HepG2 (cell line): Measurements from ENCODE around the gene UBE2Q2. TPM values are rescaled to one million over a fixed set of nuclear protein-coding genes. Genes with fewer than 3 reads are reported as not detected.

Experiments used
- ATAC-seq: fragments of 200-7000 bp; cut with Tn5 transposase; 3 replicates; pipeline ENCODE4 v1.9.1; 2020; ENCODE audit warnings: mild to moderate bottlenecking, moderate library complexity
- BruUV-seq: library from RNA; stranded (reverse); fragments of 400-500 nt; replicated peaks from 2 replicates; lab custom pipeline; 2021; lab: Mats Ljungman, UMichigan
- CTCF ChIA-PET: fragments of 300-600 bp; formaldehyde crosslinking; extraction: SDS; loops from one replicate; lab custom pipeline; 2021; ENCODE audit warnings: low total read pairs, inconsistent platforms, low intra/inter-chr PET ratio; lab: Yijun Ruan, JAX
- POLR2A ChIA-PET: fragments of 350-600 bp; sonication (Branson Sonifier 250); formaldehyde crosslinking; loops from one replicate; lab custom pipeline; 2020; ENCODE audit warnings: antibody characterized with exemption, inconsistent platforms; lab: Yijun Ruan, JAX
- DNase-seq: peaks from one replicate; pipeline ENCODE4 v3.0.0-alpha.2; 2015; ENCODE audit warnings: low spot score
- FAIRE-seq: peaks from 3 replicates; lab custom pipeline; 2011; peaks lifted over from hg19 to GRCh38; lab: Jason Lieb, UNC
- H2AFZ ChIP-seq: one replicate; pipeline ENCODE4 v1.6.1; 2011; ENCODE audit warnings: low read length, inconsistent platforms
- H3K27ac ChIP-seq: fragments of 300-600 bp; 3 replicates; pipeline ENCODE4 v1.8.0; 2011; ENCODE audit warnings: mixed run types, mild to moderate bottlenecking, mixed read lengths, low read length, inconsistent platforms; ENCODE audit not compliant: insufficient read depth; ENCODE audit errors: extremely low read length
- H3K27me3 ChIP-seq, 2 experiments: fragments of 200-600 bp in 1 of 2; 2 replicates in 1 of 2; 3 replicates in 1 of 2; pipeline versions ENCODE4 v1.6.0 to v1.8.0; 2011; ENCODE audit warnings: low read length in 2 of 2, mild to moderate bottlenecking in 2 of 2, moderate library complexity in 2 of 2, inconsistent platforms in 1 of 2; ENCODE audit not compliant: insufficient read depth in 2 of 2, control insufficient read depth in 1 of 2
- H3K36me3 ChIP-seq, 2 experiments: fragments of 200-600 bp in 1 of 2; replicated peaks in 1 of 2; 2 replicates in 1 of 2; 3 replicates in 1 of 2; pipeline versions ENCODE4 v1.5.1 to v1.8.0; 2011; ENCODE audit warnings: low read length in 2 of 2, inconsistent platforms in 1 of 2; ENCODE audit not compliant: insufficient read depth in 2 of 2, control insufficient read depth in 1 of 2
- H3K4me1 ChIP-seq: 2 replicates; pipeline ENCODE4 v1.5.1; 2012; ENCODE audit warnings: low read length, inconsistent platforms; ENCODE audit not compliant: insufficient read depth
- H3K4me2 ChIP-seq: 2 replicates; pipeline ENCODE4 v1.6.0; 2011; ENCODE audit warnings: low read depth, low read length, inconsistent platforms
- H3K4me3 ChIP-seq, 3 experiments: fragments of 200-600 bp in 1 of 3; sonication (generic), shearing (Covaris generic) in 1 of 3; replicated peaks in 1 of 3; 2 replicates each; pipeline ENCODE4 v1.5.1; 2011 to 2016; ENCODE audit warnings: low read length in 3 of 3, inconsistent platforms in 2 of 3, low read depth in 2 of 3, mild to moderate bottlenecking in 2 of 3, control low read depth in 1 of 3, mixed read lengths in 1 of 3; ENCODE audit not compliant: insufficient read depth in 1 of 3
- H3K79me2 ChIP-seq: one replicate; pipeline ENCODE4 v1.6.1; 2011; ENCODE audit warnings: low read length, inconsistent platforms; ENCODE audit not compliant: insufficient read depth
- H3K9ac ChIP-seq: 2 replicates; pipeline ENCODE4 v1.6.0; 2011; ENCODE audit warnings: mild to moderate bottlenecking, low read depth, low read length, inconsistent platforms; ENCODE audit not compliant: insufficient read depth
- H3K9me3 ChIP-seq: 2 replicates; pipeline ENCODE4 v1.5.1; 2012; ENCODE audit warnings: mild to moderate bottlenecking, low read length
- H4K20me1 ChIP-seq: 2 replicates; pipeline ENCODE4 v1.6.0; 2011; ENCODE audit warnings: inconsistent platforms, mild to moderate bottlenecking, low read length, moderate library complexity; ENCODE audit not compliant: insufficient read depth
- ARHGAP35 ChIP-seq: sonication (generic); formaldehyde crosslinking; IDR thresholded peaks from 2 replicates; pipeline ENCODE4 v1.9.0; 2022; ENCODE audit warnings: mild to moderate bottlenecking, inconsistent platforms, moderate library complexity, missing genetic modification reagents, borderline replicate concordance
- CERS6 ChIP-seq: sonication (generic); formaldehyde crosslinking; IDR thresholded peaks from 2 replicates; pipeline ENCODE4 v1.5.0; 2020; ENCODE audit warnings: missing genetic modification reagents
- HBP1 ChIP-seq: IDR thresholded peaks from 2 replicates; pipeline ENCODE4 v1.6.1; 2016; ENCODE audit warnings: low read depth, control low read depth
- HES4 ChIP-seq: sonication (generic); formaldehyde crosslinking; IDR thresholded peaks from 2 replicates; pipeline ENCODE4 v1.9.0; 2021; ENCODE audit warnings: mild to moderate bottlenecking, missing genetic modification reagents, borderline replicate concordance
- IKZF1 ChIP-seq: fragments of 450-650 bp; IDR thresholded peaks from 2 replicates; pipeline ENCODE4 v1.7.1; 2016
- ISX ChIP-seq: sonication (generic); formaldehyde crosslinking; conservative IDR thresholded peaks from 2 replicates; pipeline ENCODE4 v1.5.0; 2020; ENCODE audit warnings: missing genetic modification reagents
- NCOR1 ChIP-seq: fragments of 200-600 bp; sonication (generic); IDR thresholded peaks from 2 replicates; pipeline ENCODE4 v1.7.0; 2017; ENCODE audit warnings: antibody characterized with exemption, low read length, borderline replicate concordance
- TFDP2 ChIP-seq: sonication (generic); formaldehyde crosslinking; IDR thresholded peaks from 2 replicates; pipeline ENCODE4 v1.4.0; 2020; ENCODE audit warnings: missing genetic modification reagents
- YEATS2 ChIP-seq: sonication (generic); formaldehyde crosslinking; IDR thresholded peaks from 2 replicates; pipeline ENCODE4 v1.4.0; 2020; ENCODE audit warnings: missing genetic modification reagents, borderline replicate concordance
- ZBTB42 ChIP-seq: sonication (generic); formaldehyde crosslinking; IDR thresholded peaks from 2 replicates; pipeline ENCODE4 v1.5.0; 2020; ENCODE audit warnings: mild to moderate bottlenecking, missing genetic modification reagents
- ZIK1 ChIP-seq: sonication (generic); formaldehyde crosslinking; IDR thresholded peaks from 2 replicates; pipeline ENCODE4 v1.5.0; 2020; ENCODE audit warnings: mild to moderate bottlenecking, low read depth, missing genetic modification reagents, borderline replicate concordance
- ZNF230 ChIP-seq: sonication (generic); formaldehyde crosslinking; IDR thresholded peaks from 2 replicates; pipeline ENCODE4 v1.4.0; 2020; ENCODE audit warnings: mild to moderate bottlenecking, missing genetic modification reagents
- ZNF660 ChIP-seq: sonication (generic); formaldehyde crosslinking; IDR thresholded peaks from 2 replicates; pipeline ENCODE4 v1.5.1; 2020; ENCODE audit warnings: mild to moderate bottlenecking, low read depth, missing genetic modification reagents, borderline replicate concordance
- ZSCAN22 ChIP-seq: sonication (generic); formaldehyde crosslinking; IDR thresholded peaks from 2 replicates; pipeline ENCODE4 v1.4.0; 2020; ENCODE audit warnings: mild to moderate bottlenecking, missing genetic modification reagents
- WGBS: methylation state at CpG from one replicate; pipeline ENCODE4 v1.1.6; 2017; ENCODE audit warnings: low lambda C conversion rate; 5-methylcytosine and 5-hydroxymethylcytosine counted together
- in situ Hi-C: cut with HindIII; loops from 2 replicates; pipeline ENCODE4 v1.10.0; 2017; ENCODE audit warnings: low pct_unique_long_range_greater_than_20kb; ENCODE audit not compliant: extremely low pct_ligation_motif_present
- intact Hi-C: fragments of 100-400 bp; cut with micrococcal nuclease; formaldehyde crosslinking; loops from one replicate; pipeline ENCODE4 v1.10.0; 2022; ENCODE audit not compliant: unreplicated experiment
- polyA plus RNA-seq, 8 experiments: library from polyadenylated mRNA; depleted of rRNA in 3 of 8; stranded (reverse) in 7 of 8; unstranded in 1 of 8; fragments of >200 nt; fragmentation: Illumina TruSeq in 4 of 8; extraction: Trizol in 4 of 8; gene quantifications; 2 replicates each; pipeline versions ENCODE4 v1.2.1 to v1.2.3, GENCODE V29; 2011 to 2016; ENCODE audit warnings: low read depth in 4 of 8, missing spikeins in 1 of 8, mixed read lengths in 1 of 8; ENCODE audit not compliant: insufficient read depth in 1 of 8
- total RNA-seq, 5 experiments: library from RNA; depleted of rRNA; stranded (reverse); fragments of >200 nt; fragmentation: Illumina TruSeq; extraction: Trizol; gene quantifications; 2 replicates each; pipeline ENCODE4 v1.2.3, GENCODE V29; 2016; ENCODE audit warnings: low read depth in 1 of 5

The UBE2Q2 gene
- total and polyA plus RNA-seq, 2 of the 13 experiments (the other 11 are each of a cell fraction or from before 2014, with no cell fraction given), result 10.6 to 20.4 TPM

GRCh38 chr15:75831806-75832102, 11.5 kb upstream of the UBE2Q2 start (continued):
- TF ChIP-seq ZSCAN22 (no peak), HES4 (CRISPR knock-in tag) (no peak), ZNF230 (CRISPR knock-in tag) (no peak), ARHGAP35 (no peak), ZBTB42 (no peak), TFDP2 (CRISPR knock-in tag) (no peak), HBP1 (no peak), IKZF1 (no peak), YEATS2 (CRISPR knock-in tag) (no peak), ZIK1 (no peak), NCOR1 (no peak)

GRCh38 chr15:75832114-75832513, 11.1 kb upstream of the UBE2Q2 start:
- in situ Hi-C loops (no loop called here), intact Hi-C loops (no loop called here)
- TF ChIP-seq CERS6, result no peak
- no peak for TF ChIP-seq ZNF660
- no peak for TF ChIP-seq ISX (CRISPR knock-in tag)
- H3K4me2 ChIP-seq, result no peak overlapping the region
- H3K4me3 ChIP-seq, result no peak overlapping the region
- H4K20me1 ChIP-seq, result no peaks in the 10 kb centered on the region
- H3K36me3 ChIP-seq, result no peaks in the 10 kb centered on the region
- no peak overlapping the region for H2AFZ ChIP-seq
- FAIRE-seq, result no peak
- no peak for ATAC-seq
- no peak overlapping the region for H3K27ac ChIP-seq
- no peaks in the 10 kb centered on the region for H3K79me2 ChIP-seq
- peaks cover 0 to 12% of the 10 kb centered on the region in 2 experiments; a peak in 1 of 5 replicates for H3K27me3 ChIP-seq
- no peak for DNase-seq
- peaks cover 16% of the 10 kb centered on the region; the same call in 1 of the 2 replicates for H3K4me1 ChIP-seq
- BruUV-seq, result no TSS peak
- ChIA-PET POLR2A (no interaction called here), CTCF (no interaction called here)
- 34% methylated on average over 3 of the region's 3 CpGs for WGBS
- no peak overlapping the region for H3K9ac ChIP-seq
- H3K9me3 ChIP-seq, result no peaks in the 10 kb centered on the region
